Loucy (cell line): Measurements from ENCODE around the gene CDH13.

Experiments
- CTCF ChIP-seq: fragments of 200-600 bp; sonication (generic); conservative IDR thresholded peaks from 2 replicates; pipeline ENCODE4 v1.5.1; 2014; ENCODE audit warnings: mild to moderate bottlenecking, antibody characterized with exemption, low read length
- EZH2phosphoT487 ChIP-seq: fragments of 200-600 bp; IDR thresholded peaks from 2 replicates; pipeline ENCODE4 v1.6.1; 2018; ENCODE audit warnings: antibody characterized with exemption, mild to moderate bottlenecking, moderate library complexity, borderline replicate concordance

GRCh38 chr16:83137326-83137781, 510.6 kb downstream of the CDH13 start:
- TF ChIP-seq CTCF (no peak), EZH2phosphoT487 (no peak)
